ENCODE data around the gene SCFD2. TPM values are rescaled to one million over a fixed set of nuclear protein-coding genes. Genes with fewer than 3 reads are reported as not detected.

The SCFD2 gene
- total and polyA plus RNA-seq, 10 of the 15 experiments (the other 5 are each of a cell fraction or from before 2014, with no cell fraction given): 4.8 to 37.6 (median 24.9) TPM

GRCh38 chr4:53013873-53014775 is 351.7 kb downstream of the SCFD2 start:
- Histone ChIP-seq H3K27ac (ENCODE audit: control insufficient read depth, insufficient read depth) (no peak overlapping the region), H3K9ac (ENCODE audit: control insufficient read depth, insufficient read depth, low read length) (no peak overlapping the region), H3K4me1 (ENCODE audit: control insufficient read depth, insufficient read depth, low read length) (peaks cover 16% of the 10 kb centered on the region; the same call in 1 of the 2 replicates), H3K27me3 (replicated peaks in 1 of 2; ENCODE audit: control insufficient read depth in 2 of 2, insufficient read depth in 2 of 2, low read length in 1 of 2) (no peaks in the 10 kb centered on the region), H3K4me3 (no peak overlapping the region), H3K79me2 (ENCODE audit: control insufficient read depth, insufficient read depth, low read length) (no peaks in the 10 kb centered on the region), H3K4me2 (ENCODE audit: control insufficient read depth, insufficient read depth) (no peak overlapping the region), H3K36me3 (ENCODE audit: control insufficient read depth in 2 of 2, insufficient read depth in 2 of 2, low read length in 1 of 2) (no peaks in the 10 kb centered on the region), H3K9me3 (replicated peaks; ENCODE audit: control insufficient read depth, insufficient read depth, low read length) (no peaks in the 10 kb centered on the region), H2AFZ (ENCODE audit: control insufficient read depth, low read depth, low read length) (no peak overlapping the region), H4K20me1 (ENCODE audit: control insufficient read depth, insufficient read depth) (no peaks in the 10 kb centered on the region)
- ATAC-seq (no peak), DNase-seq (ENCODE audit: low read depth, low spot score) (no peak), FAIRE-seq (peak; percentile 13)
- ChIA-PET RAD21 (ENCODE audit: unreplicated experiment) (interaction anchor here (0.7 to 1.5 kb wide), 6 partner anchors 17 to 1220 kb away, joined by 3 to 7 read pairs (median 3); no protein-coding TSS in a partner anchor), CTCF (interaction anchor here (0.5 to 3.8 kb wide), 15 partner anchors 8 to 1220 kb away, joined by 3 to 15 read pairs (median 4); no protein-coding TSS in a partner anchor), POLR2A (no interaction called here), SMC1A (ENCODE audit: uncharacterized antibody, unreplicated experiment) (interaction anchor here (0.8 to 2.8 kb wide), 12 partner anchors 10 to 692 kb away, joined by 3 to 13 read pairs (median 6); no protein-coding TSS in a partner anchor)
- in situ Hi-C loops (cut with MboI): loop anchor here (10.0 kb wide), 1 partner anchor 1211 kb away; the partner anchor contains the start of gene PDGFRA
- 98% methylated on average over 5 of the region's 5 CpGs for WGBS (ENCODE audit: insufficient coverage, insufficient replicate concordance, low lambda C conversion rate, missing lambda C conversion rate)
- no TSS peak for BruUV-seq (replicated peaks)
- no peak for TF ChIP-seq SREBF1 (IDR thresholded peaks at IDR 0.05; ENCODE audit: low read length)
- no peak for TF ChIP-seq ESRRA (IDR thresholded peaks at IDR 0.05; ENCODE audit: low read length)
- TF ChIP-seq PKNOX1 (IDR thresholded peaks at IDR 0.05): no peak
- TF ChIP-seq FOS (IDR thresholded peaks at IDR 0.05; ENCODE audit: borderline replicate concordance, extremely low read depth, insufficient read length): no peak
- TF ChIP-seq CREM (IDR thresholded peaks at IDR 0.05; ENCODE audit: low read depth): no peak
- no peak for TF ChIP-seq NFYA (IDR thresholded peaks at IDR 0.05; ENCODE audit: borderline replicate concordance, low read depth, low read length)
- no peak for TF ChIP-seq ZNF207 (IDR thresholded peaks at IDR 0.05; ENCODE audit: borderline replicate concordance)
- no peak for TF ChIP-seq ATF7 (IDR thresholded peaks at IDR 0.05; ENCODE audit: low read depth)
- TF ChIP-seq TCF7 (IDR thresholded peaks at IDR 0.05; ENCODE audit: borderline replicate concordance): no peak
- TF ChIP-seq ATF3 (IDR thresholded peaks at IDR 0.05; ENCODE audit: borderline replicate concordance, extremely low read depth, low read depth, low read length): no peak
- no peak for TF ChIP-seq JUND (IDR thresholded peaks at IDR 0.05; ENCODE audit: low read depth, low read length)
- no peak for TF ChIP-seq SMARCA5 (IDR thresholded peaks at IDR 0.05)
- no peak for TF ChIP-seq MXI1 (IDR thresholded peaks at IDR 0.05; ENCODE audit: low read depth, low read length)
- no peak for TF ChIP-seq ZBTB11 (CRISPR knock-in tag; IDR thresholded peaks at IDR 0.05)
- no peak for TF ChIP-seq LARP7 (IDR thresholded peaks at IDR 0.05)
- no peak for TF ChIP-seq CHD2 (IDR thresholded peaks at IDR 0.05; ENCODE audit: borderline replicate concordance, low read depth, low read length)
- no peak for TF ChIP-seq ETV6 (conservative IDR thresholded peaks at IDR 0.05 in 1 of 2, IDR thresholded peaks at IDR 0.05 in 1 of 2; ENCODE audit: borderline replicate concordance in 1 of 2, low read depth in 1 of 2)
- no peak for TF ChIP-seq NBN (IDR thresholded peaks at IDR 0.05)
- TF ChIP-seq RAD21 (IDR thresholded peaks at IDR 0.05; ENCODE audit: insufficient read depth, low read depth, low read length): no peak
- intact Hi-C loops (cut with micrococcal nuclease; ENCODE audit: unreplicated experiment): loop anchor here (2.0 to 10.0 kb wide), 5 partner anchors 183 to 791 kb away; no protein-coding TSS in a partner anchor
